ENCODE data around the gene BORCS5. TPM values are rescaled to one million over a fixed set of nuclear protein-coding genes. Genes with fewer than 3 reads are reported as not detected.
"Not testable (repeated sequence)": the region's sequence is repeated elsewhere in the genome, so short reads cannot be mapped to it uniquely, and the experiment has no call there.

The BORCS5 gene
- total RNA-seq, 1 donor from 2014 or later = 21.7 TPM

DNA sequence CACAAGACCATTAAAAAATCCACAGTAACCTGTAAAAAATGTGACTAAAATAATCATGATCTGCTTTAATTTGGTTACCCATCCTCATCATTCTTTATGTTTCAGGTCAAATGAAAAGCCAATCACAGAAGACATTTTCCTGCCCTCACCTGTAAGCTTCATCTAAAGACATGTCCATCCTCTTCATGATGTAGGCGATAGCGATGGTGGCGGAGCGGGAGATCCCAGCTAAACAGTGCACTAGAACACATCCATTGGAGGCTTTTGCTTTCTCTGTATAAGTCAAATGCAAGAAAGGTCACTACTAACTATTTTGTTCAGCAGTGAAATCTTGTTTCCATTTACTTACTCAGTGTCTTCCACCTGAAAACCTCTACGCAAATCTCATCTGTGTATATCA is 123.2 kb downstream of the BORCS5 start:
- intact Hi-C loops (cut with micrococcal nuclease) = no loop called here

DNA sequence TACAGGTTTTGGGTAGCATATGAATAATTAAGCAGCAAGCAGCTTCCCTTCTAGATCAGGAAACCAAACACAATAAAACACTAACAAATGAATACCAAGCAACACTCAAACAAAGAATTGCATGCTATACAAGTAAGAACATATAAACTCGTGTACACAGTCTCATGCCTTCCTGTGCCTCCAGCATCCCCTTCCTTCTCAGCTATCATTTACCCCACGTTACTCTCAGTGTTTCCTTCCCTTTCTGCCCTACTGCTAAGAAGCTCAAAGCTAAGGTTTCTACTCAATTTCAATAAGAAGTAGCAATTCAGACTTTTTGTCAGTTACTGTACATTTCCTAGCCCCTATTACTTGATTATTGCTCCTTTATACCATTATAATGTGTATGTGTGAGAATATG is 124.8 kb downstream of the BORCS5 start:
- intact Hi-C loops (cut with micrococcal nuclease) = loop anchor here (1.0 to 2.0 kb wide), 9 partner anchors 7 to 244 kb away; partner anchors contain the start of genes CREBL2 and GPR19

DNA sequence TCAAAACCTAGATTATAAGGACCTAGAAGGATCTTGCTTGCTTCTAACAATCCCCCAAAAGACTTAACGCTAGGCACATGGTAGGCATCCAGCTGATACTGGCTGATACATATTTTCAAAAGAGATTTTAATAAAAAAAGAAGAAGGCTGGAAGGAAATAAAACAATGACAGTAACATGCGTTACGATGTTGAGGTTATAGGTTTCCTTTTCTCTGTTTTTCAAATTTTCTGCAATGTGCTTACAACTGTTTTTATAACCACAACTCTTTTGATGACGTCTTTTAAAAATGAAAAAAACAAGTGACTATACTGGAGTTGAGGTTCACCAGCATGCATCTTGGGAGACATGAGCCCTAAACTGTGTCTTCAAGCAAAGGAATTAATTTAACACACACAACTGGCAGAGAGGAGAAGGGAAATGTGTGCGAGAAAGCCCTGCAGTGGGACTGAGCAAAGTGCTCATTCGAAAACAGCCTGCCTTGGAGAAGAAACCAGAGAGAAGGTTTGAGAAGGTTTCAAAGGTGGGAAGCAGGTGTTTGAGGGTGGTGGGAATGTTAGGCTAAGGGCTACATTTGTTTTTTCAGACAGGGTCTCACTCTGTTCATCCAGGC is 125.4 kb downstream of the BORCS5 start:
- intact Hi-C loops (cut with micrococcal nuclease) = loop anchor here (1.0 to 2.0 kb wide), 9 partner anchors 8 to 243 kb away; partner anchors contain the start of genes CREBL2 and GPR19

GRCh38 chr12:12482959-12483358 is 126.1 kb downstream of the BORCS5 start:
- intact Hi-C loops (cut with micrococcal nuclease) = loop anchor here (1.0 to 2.0 kb wide), 9 partner anchors 9 to 242 kb away; partner anchors contain the start of genes CREBL2 and GPR19

DNA sequence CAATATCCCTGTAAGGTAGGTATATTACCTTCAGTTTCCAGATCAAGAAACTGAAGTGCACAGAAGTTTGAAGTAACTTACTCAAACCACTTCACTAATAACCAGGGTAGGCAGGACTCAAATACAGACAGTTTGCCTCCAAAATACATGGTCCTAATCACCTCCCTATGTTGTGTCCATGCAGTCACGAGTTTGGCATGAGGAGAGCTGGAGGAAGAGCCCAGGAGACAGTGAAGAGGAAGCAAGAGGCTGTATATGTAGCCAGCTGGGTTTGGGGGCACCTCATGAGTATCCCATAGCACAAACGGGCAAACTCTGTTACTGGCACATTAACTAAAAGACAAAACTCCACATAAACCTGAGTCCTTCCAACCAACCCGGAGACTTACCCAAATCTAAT is 126.6 kb downstream of the BORCS5 start:
- intact Hi-C loops (cut with micrococcal nuclease) = loop anchor here (2.0 kb wide), 3 partner anchors 107 to 213 kb away; partner anchors contain the start of genes CREBL2 and GPR19

DNA sequence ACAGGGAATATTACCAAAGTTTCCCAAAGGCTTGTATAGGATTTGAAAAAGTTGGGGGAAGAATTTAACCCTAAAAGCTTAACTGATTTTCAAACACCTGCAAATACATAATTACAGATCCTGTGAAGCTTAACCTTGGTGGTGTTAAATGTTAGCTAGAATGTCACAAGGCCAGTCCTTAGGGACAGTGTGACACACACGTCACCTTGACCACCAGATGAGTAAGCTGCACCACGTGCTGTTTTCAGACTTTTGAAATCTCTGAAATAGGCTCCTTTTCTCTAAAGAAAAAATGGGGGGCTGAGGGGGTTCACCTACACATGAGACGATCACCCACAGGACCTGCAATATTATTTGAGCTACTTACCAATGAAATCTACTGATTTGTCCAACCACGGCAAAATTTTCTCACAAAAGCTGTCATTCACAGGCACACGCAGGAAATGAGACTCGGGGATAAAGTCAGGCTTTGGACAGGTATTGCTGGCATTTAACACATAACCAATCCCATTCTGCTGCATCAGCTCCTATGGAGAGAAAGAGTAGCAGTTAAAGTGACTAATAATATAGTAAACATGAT is 129.9 kb downstream of the BORCS5 start:
- intact Hi-C loops (cut with micrococcal nuclease) = no loop called here

DNA sequence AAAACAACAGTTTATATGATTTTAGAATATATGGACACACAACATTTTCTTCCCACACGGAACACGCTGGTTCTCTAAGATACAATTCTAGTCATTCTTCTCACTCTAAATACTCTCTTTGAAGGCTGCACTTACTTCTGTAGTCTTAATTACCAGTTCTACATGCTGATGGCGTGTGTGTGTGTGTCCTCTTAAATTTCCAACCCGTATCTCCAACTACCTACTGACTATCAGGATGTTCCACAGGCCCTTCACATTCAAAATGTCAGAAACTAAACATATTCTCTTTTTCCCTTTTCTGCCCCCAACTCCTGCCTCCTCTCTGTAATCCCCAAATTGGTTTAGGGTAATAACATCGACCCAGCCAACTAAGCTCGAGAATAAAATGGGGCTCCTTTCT is 130.6 kb downstream of the BORCS5 start:
- intact Hi-C loops (cut with micrococcal nuclease) = no loop called here

DNA sequence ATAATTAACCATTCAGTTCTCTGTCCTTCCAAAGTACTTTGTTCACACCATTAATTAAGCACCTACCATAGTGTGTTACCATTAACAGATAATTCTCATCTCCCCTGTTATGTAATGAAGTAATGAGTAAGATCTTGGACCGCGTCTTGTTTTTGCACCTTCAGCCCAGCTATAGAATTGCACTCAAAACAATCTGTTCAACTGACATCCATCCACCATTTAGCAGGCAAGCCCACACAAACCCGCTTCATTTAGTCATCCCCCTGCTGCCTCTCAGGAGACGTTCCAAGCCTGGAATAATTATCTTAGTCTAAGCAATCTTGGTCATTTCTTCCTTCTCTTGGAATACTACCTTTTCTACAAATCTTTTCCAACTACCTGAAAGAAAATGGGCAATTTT is 131.4 kb downstream of the BORCS5 start:
- intact Hi-C loops (cut with micrococcal nuclease) = no loop called here

DNA sequence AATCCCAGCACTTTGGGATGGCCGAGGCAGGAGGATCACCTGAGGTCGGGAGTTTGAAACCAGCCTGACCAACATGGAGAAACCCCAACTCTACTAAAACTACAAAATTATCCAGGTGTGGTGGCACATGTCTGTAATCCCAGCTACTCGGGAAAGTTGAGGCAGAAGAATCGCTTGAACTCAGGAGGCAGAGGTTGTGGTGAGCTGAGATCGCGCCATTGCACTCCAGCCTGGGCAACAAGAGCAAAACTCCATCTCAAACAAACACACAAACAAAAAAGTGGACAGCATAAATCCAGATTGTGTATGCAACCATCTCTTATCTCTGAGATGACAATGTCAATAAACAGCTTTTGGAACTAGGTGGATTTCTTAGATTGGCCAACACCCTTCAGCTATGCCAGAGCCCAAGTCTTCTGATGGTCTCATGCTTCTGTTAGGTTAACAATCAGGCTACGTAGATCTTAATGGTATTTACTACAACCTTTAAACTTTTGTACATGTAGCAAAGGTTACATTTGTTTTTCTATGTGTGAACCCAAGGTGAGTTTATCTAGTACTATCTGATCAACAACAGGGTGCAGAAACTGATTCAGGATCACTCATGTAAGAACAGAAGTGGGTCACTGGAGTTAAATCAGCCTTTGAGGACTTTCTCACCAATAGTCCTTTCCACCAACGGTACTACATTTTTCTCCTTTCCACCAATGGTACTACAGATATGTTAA is 132.1 kb downstream of the BORCS5 start:
- intact Hi-C loops (cut with micrococcal nuclease) = no loop called here

DNA sequence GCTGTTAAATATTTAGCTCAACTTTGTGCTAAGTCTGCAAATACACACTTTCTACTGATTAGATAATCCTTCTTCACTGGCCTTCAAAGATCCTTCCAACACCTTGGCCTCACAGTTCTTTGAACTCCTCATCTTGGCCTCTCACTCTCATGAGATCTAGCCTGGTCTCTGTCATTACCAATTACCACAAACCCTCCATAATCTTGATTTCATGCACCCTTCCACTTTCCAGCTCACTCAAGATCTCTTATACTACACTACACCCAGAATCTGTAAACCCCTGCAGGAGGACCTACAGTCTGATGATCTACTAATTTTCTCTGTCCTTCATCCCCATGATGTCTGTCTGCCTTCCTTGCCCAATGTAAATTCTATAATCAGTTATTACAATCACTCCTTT is 134.7 kb downstream of the BORCS5 start:
- intact Hi-C loops (cut with micrococcal nuclease) = no loop called here

- intact Hi-C loops (cut with micrococcal nuclease) = no loop called here
Measured at GRCh38 chr12:12492547-12492946, 135.7 kb downstream of the BORCS5 start.

- intact Hi-C loops (cut with micrococcal nuclease) = no loop called here
Measured at GRCh38 chr12:12495536-12495935, 138.7 kb downstream of the BORCS5 start.

- intact Hi-C loops (cut with micrococcal nuclease) = no loop called here
Measured at GRCh38 chr12:12498210-12498609, 141.3 kb downstream of the BORCS5 start.

- intact Hi-C loops (cut with micrococcal nuclease) = no loop called here
Measured at GRCh38 chr12:12499909-12500604, 143.2 kb downstream of the BORCS5 start.

- intact Hi-C loops (cut with micrococcal nuclease) = no loop called here
Measured at GRCh38 chr12:12501121-12501520, 144.2 kb downstream of the BORCS5 start.

- intact Hi-C loops (cut with micrococcal nuclease) = not testable (repeated sequence)
Measured at GRCh38 chr12:12502130-12502814, 145.4 kb downstream of the BORCS5 start.

DNA sequence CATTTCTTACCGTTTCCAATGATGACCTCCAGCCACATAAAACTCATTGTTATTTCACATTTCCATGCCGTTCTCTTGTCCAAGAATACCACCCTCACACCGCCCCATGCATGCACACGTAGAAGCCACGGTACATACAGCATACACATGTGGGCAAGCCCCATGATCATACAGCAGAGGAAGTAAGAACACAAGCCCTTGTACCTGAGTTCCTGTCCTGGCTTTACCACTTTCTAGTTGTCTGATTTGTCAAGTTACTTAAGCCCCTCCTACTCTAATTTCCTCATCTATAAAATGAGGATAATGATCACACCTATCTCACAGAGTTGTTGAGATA is 145.9 kb downstream of the BORCS5 start:
- intact Hi-C loops (cut with micrococcal nuclease) = no loop called here

DNA sequence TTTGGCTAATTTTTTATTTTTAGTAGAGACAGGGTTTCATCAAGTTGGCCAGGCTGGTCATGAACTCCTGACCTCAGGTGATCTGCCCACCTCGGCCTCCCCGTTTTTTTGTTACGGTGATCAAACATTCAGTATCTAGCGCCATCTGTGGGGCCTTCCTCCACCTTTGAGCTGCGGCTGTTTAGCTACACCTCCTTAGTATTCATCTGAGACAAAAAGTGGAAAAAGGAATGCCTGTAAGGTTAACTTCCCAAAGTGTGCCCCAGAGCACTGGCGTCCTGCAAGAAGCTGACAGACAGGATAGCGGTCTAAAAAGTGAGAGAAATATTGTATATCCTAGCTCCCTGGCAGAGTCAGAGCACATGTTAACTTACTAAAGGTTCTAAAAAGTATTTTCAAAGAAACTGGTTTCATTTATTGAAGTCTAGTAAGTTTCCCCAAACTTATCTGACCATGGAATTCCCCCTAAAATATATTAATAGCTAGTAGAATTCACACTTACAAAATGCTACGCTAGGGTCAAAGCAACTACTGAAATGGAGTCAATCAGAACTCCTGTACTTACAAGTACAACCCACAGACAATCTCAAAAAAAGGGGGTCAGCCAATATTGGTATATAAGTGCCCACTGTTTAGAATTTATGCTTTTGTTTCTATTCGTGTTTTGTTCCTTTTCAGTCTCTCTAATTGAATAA is 146.7 kb downstream of the BORCS5 start:
- intact Hi-C loops (cut with micrococcal nuclease) = no loop called here

- intact Hi-C loops (cut with micrococcal nuclease) = loop anchor here (1.0 to 5.0 kb wide), 4 partner anchors 24 to 130 kb away; no protein-coding TSS in a partner anchor
Measured at GRCh38 chr12:12505544-12506495, 148.9 kb downstream of the BORCS5 start.

Measured in T-helper 1 cell treated with Interleukin-12 subunit alpha and Interleukin-12 subunit beta and Interleukin-4 antibody, amounts not matched to agents 30 ng/mL and 1 ng/mL, for 36 hours (primary cell).